Tibial nerve (tissue), 4 donors: Measurements from ENCODE around the gene ANKRD6. TPM values are rescaled to one million over a fixed set of nuclear protein-coding genes. Genes with fewer than 3 reads are reported as not detected.
A peak's percentile ranks its signal among the peaks of the same experiment; 100 is the strongest.

Experiments used
- DNase-seq, 2 donors: peaks; one replicate each; pipeline ENCODE4 v3.0.0-alpha.2; 2019; ENCODE audit warnings: low spot score in 2 of 2
- H3K27ac ChIP-seq, 4 donors: fragments of 200-600 bp; sonication (generic) in 3 of 4; one replicate each; pipeline ENCODE4 v1.5.1; 2017 to 2019; ENCODE audit warnings: mild to moderate bottlenecking in 1 of 4
- H3K27me3 ChIP-seq, 2 donors: fragments of 200-600 bp; sonication (generic) in 1 of 2; one replicate each; pipeline versions ENCODE4 v1.5.1 to v1.6.0; 2017 to 2019
- H3K36me3 ChIP-seq, 3 donors: fragments of 200-600 bp; sonication (generic); one replicate each; pipeline ENCODE4 v1.5.1; 2018 to 2019
- H3K4me1 ChIP-seq, 4 donors: fragments of 200-600 bp; sonication (generic) in 3 of 4; one replicate each; pipeline ENCODE4 v1.5.1; 2017 to 2019
- H3K4me3 ChIP-seq, 4 donors: fragments of 200-600 bp; sonication (generic) in 3 of 4; one replicate each; pipeline ENCODE4 v1.5.1; 2017 to 2019; ENCODE audit warnings: mild to moderate bottlenecking in 1 of 4, moderate library complexity in 1 of 4
- H3K9me3 ChIP-seq, 4 donors: fragments of 200-600 bp; sonication (generic) in 3 of 4; one replicate each; pipeline ENCODE4 v1.5.1; 2017 to 2019
- EP300 ChIP-seq, 2 donors: sonication (generic); formaldehyde crosslinking; IDR thresholded peaks; one replicate each; pipeline ENCODE4 v1.6.1; 2017; ENCODE audit warnings: antibody characterized with exemption in 2 of 2, mild to moderate bottlenecking in 1 of 2
- POLR2A ChIP-seq, 2 donors: fragments of 450-650 bp; IDR thresholded peaks; one replicate each; pipeline ENCODE4 v1.6.1; 2017; ENCODE audit warnings: antibody characterized with exemption in 2 of 2, mild to moderate bottlenecking in 2 of 2, moderate library complexity in 2 of 2
- WGBS, 2 donors: methylation state at CpG; one replicate each; pipeline ENCODE4 v1.1.5; 2018; 5-methylcytosine and 5-hydroxymethylcytosine counted together
- total RNA-seq, 4 donors: library from RNA; depleted of rRNA; stranded (reverse); fragments of >200 nt; gene quantifications; one replicate each; pipeline ENCODE4 v1.1.0, GENCODE V29; 2016
- TF ChIP-seq, protein P1 (sequence below), 5 experiments: fragments of 200-600 bp in 3 of 5; fragments of 450-650 bp in 2 of 5; sonication (generic) in 3 of 5; IDR thresholded peaks; one replicate each; pipeline ENCODE4 v1.5.1; 2016 to 2019; ENCODE audit warnings: antibody characterized with exemption in 5 of 5, mild to moderate bottlenecking in 3 of 5, moderate library complexity in 2 of 5

The ANKRD6 gene
- total RNA-seq, 4 donors from 2014 or later, result 10.1 to 22.8 (median 13.0) TPM

DNA sequence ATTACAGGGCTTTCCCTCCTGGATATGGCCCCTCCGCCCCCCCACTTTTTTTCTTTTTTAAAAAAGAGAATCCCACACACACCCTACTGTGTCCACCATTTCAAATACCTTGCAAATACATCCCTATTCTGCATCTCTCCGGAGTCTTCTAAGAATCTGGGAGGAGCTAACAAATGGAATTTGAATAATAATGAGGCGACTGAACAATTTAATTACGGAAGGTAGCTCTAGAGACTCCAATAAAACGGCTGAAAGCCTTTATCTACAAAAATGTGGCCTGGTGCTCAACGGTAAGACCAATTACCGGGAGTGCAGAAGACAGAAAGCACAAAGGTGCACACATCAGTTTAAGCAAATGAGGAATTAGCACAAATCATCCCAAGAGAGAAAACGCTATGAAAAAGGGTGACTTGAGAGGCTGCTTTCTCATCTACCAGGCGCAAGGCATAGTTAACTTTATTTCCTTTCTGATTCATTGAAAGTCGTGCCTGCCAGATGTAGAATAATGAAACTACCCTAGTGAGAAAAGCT is 22.7 kb upstream of the ANKRD6 start:
- no peaks in the 10 kb centered on the region for H3K36me3 ChIP-seq
- 59% methylated on average over 10 of the region's 10 CpGs for WGBS, 2 donors
- H3K4me1 ChIP-seq, result peaks cover 0 to 23% (median 5%) of the 10 kb centered on the region in 4 donors
- TF ChIP-seq POLR2A (IDR thresholded peaks at IDR 0.05) (no peak), EP300 (IDR thresholded peaks at IDR 0.05) (no peak)
- TF ChIP-seq, protein P1, sequence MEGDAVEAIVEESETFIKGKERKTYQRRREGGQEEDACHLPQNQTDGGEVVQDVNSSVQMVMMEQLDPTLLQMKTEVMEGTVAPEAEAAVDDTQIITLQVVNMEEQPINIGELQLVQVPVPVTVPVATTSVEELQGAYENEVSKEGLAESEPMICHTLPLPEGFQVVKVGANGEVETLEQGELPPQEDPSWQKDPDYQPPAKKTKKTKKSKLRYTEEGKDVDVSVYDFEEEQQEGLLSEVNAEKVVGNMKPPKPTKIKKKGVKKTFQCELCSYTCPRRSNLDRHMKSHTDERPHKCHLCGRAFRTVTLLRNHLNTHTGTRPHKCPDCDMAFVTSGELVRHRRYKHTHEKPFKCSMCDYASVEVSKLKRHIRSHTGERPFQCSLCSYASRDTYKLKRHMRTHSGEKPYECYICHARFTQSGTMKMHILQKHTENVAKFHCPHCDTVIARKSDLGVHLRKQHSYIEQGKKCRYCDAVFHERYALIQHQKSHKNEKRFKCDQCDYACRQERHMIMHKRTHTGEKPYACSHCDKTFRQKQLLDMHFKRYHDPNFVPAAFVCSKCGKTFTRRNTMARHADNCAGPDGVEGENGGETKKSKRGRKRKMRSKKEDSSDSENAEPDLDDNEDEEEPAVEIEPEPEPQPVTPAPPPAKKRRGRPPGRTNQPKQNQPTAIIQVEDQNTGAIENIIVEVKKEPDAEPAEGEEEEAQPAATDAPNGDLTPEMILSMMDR (IDR thresholded peaks at IDR 0.05), result no peak
- no peak for DNase-seq
- peak overlapping the region in 2 of 4 donors; percentile 17 to 88 for H3K27ac ChIP-seq
- no peaks in the 10 kb centered on the region for H3K9me3 ChIP-seq
- H3K27me3 ChIP-seq, result no peaks in the 10 kb centered on the region
- H3K4me3 ChIP-seq, result peak overlapping the region in 1 of 4 donors; percentile 80

DNA sequence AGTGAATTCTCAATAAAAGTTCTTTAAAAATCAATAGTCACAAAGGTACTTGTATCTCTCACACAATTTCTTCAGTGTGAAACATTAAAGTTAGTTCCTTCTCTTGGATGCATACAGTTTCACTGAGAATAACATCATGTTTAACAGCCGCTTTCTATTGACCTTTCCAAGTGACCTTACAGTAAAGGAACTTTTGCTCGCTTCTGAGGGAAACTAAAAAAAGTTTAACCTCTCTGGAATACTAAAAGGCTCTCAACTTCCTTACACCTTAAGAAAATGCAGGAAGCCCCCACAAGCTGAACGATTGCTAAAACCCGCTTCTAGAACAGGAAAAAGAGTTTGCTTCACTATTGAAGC is 22.2 kb upstream of the ANKRD6 start:
- H3K4me3 ChIP-seq, result peak overlapping the region; percentile 43 to 85 (median 74)
- no peaks in the 10 kb centered on the region for H3K9me3 ChIP-seq
- peak overlapping the region in 3 of 4 donors; percentile 80 to 88 (median 80) for H3K27ac ChIP-seq
- no peak for DNase-seq
- WGBS, 2 donors, result 18 to 22% methylated on average over 4 of the region's 4 CpGs
- H3K27me3 ChIP-seq, result no peaks in the 10 kb centered on the region
- TF ChIP-seq EP300 (IDR thresholded peaks at IDR 0.05) (no peak), POLR2A (IDR thresholded peaks at IDR 0.05) (no peak)
- TF ChIP-seq, protein P1 (IDR thresholded peaks at IDR 0.05), result no peak
- no peaks in the 10 kb centered on the region for H3K36me3 ChIP-seq
- H3K4me1 ChIP-seq, result peaks cover 0 to 23% (median 5%) of the 10 kb centered on the region in 4 donors

DNA sequence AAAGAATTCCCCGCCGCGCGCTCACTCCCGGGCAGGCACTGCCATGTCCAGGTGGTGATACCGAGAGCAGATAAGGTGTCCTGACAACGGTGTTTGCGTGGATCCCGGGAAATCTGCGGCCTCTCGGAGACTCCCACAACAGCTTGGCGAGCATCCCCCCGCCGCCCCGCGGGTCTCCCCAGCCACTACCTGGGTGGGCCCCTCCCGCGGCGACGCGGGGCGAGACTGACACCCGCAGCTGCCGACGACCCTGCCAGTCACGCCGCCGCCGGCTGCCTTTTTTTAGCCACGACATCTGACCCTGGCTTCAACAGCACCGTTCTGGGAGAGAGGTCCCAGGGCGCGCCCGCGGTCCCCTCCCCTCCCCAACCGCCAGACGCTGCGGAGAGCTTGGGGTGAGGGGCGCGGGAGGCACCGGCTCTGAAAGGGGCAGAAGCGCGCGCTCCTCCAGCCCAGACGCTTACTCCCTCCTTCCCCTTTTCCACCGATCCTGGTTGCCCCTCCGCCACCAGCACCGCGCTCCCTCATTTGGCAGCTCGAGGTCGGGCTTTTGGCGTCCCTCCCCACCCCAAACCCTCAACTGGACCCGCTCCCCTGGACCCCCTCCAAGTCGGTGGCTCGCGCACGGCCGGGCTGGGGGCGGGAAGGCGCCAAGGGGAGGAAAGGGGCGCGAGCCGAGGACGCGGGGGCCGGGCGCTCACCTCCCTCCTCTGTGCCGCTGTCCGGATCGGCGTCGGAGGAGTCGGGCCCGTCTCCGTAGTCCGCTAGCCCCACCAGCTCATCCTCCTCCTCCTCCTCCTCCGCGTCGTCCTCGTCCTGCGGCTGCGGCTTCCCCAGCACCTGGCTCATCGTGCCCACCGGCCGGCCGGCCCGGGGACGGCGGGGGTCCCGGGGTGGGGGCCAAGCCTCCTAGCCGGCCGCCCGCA is 21.5 kb upstream of the ANKRD6 start:
- H3K36me3 ChIP-seq, result no peaks in the 10 kb centered on the region
- 2% methylated on average over 39 to 71 of the region's 93 CpGs for WGBS, 2 donors
- H3K9me3 ChIP-seq, result no peaks in the 10 kb centered on the region
- no peaks in the 10 kb centered on the region for H3K27me3 ChIP-seq
- H3K27ac ChIP-seq, result peak overlapping the region; percentile 26 to 88 (median 80)
- peaks cover 0 to 23% (median 5%) of the 10 kb centered on the region in 4 donors for H3K4me1 ChIP-seq
- peak overlapping the region; percentile 43 to 85 (median 74) for H3K4me3 ChIP-seq
- TF ChIP-seq EP300 (IDR thresholded peaks at IDR 0.05) (no peak), POLR2A (IDR thresholded peaks at IDR 0.05) (no peak)
- TF ChIP-seq, protein P1 (IDR thresholded peaks at IDR 0.05), result no peak
- DNase-seq, result no peak

DNA sequence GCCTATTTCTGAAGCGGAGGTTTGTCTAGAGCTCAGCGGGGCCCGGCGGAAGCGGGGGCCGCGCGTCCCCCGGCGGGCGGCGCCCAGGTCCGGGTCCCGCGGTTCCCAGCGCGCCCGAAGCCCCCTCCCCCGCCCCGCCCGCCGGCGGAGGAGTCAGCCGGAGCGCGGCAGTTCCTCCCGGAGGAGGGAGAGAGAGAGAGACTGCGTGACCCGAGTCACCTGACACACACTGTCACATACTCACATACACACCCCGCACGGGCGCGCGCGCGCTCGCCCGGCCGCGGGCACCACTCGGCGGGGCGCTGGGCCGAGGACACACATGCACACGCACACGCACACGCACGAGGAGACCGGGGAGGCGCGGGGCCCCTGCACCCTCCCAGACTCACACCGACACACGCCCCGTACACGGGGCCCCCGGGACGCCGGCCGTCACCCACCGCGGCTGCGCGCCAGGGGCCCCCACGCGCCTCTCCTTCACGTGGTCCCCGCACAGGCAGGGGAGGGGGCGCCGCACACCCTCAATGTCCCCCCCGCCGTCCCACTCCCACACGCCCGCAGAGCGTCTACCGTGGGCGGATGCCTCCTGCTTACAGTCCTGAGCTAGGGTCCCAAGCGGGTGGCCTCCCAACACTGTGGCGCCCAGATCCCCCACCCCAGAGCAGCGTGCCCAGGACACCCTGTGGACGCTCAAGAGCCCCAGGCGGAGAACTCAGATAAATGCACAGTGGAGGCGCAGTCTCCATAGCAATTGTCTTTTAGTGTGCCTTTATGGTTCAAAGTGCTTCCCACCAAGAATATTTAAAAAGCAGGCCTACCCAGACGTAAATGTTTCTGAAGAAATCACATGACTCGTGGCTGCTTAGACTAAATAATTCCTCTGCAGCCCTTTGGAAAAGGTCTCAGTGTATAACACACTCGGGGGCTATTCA is 20.6 kb upstream of the ANKRD6 start, which contains the start of gene RRAGD:
Gene RRAGD, minus strand, starts transcription at position 203 of the 935 bp plus-strand sequence. CDS start 280 bp downstream, outside the sequence.
- peak; percentile 56 to 75 for DNase-seq
- Histone ChIP-seq H3K36me3 (no peaks in the 10 kb centered on the region), H3K27me3 (no peaks in the 10 kb centered on the region), H3K4me3 (peak within 1 kb of the TSS; percentile 43 to 85 (median 74)), H3K27ac (peak within 1 kb of the TSS; percentile 26 to 88 (median 80)), H3K9me3 (no peaks in the 10 kb centered on the region), H3K4me1 (peaks cover 0 to 23% (median 5%) of the 10 kb centered on the region in 4 donors)
- TF ChIP-seq POLR2A (IDR thresholded peaks at IDR 0.05) (peak in 1 of 2 donors; percentile 47), EP300 (IDR thresholded peaks at IDR 0.05) (peak in 1 of 2 donors; percentile 21)
- TF ChIP-seq, protein P1 (IDR thresholded peaks at IDR 0.05), result peak in 2 of 5 experiments; percentile 4 to 12
- 0 to 1% methylated on average over 9 to 60 of the region's 85 CpGs for WGBS, 2 donors
